Epithelial cell of proximal tubule (primary cell): ENCODE results near the gene GREB1. TPM values are rescaled to one million over a fixed set of nuclear protein-coding genes. Genes with fewer than 3 reads are reported as not detected.

Experiments used
- DNase-seq: peaks from one replicate; pipeline ENCODE4 v3.0.0-alpha.2; 2011; ENCODE audit warnings: low read depth
- H3K4me3 ChIP-seq: 2 replicates; pipeline ENCODE4 v1.5.1; 2011; ENCODE audit warnings: low read depth, mild to moderate bottlenecking, low read length
- CTCF ChIP-seq: conservative IDR thresholded peaks from 2 replicates; pipeline ENCODE4 v1.5.1; 2012; ENCODE audit warnings: low read depth, mild to moderate bottlenecking, low read length
- total RNA-seq: library from RNA; depleted of rRNA; stranded (reverse); fragments of >200 nt; gene quantifications from 2 replicates; pipeline ENCODE4 v1.2.3, GENCODE V29; 2015

Gene GREB1
- total RNA-seq, 1 donor from 2014 or later, result 0.12 TPM

DNA sequence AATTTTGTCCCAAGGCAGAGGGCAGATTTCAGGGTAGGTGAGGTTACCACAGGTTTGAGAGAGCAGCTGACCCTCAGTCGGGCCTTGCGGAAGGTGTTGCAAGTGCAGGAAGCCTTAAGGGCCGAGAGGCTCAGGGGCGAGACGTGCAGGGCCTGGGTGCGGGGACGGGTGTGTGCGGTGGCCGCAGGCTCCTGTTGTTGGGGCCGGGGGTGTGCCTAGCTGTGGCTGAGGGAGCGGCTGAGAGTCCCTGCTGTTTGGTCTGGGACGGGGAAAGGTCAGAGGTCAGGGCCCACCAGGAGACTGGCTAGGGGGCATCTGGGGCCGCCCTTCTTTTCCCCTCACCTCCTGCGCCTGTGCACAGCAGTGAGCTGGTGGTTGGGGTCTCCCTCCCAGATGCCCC is 83.7 kb downstream of the GREB1 start:
- TF ChIP-seq CTCF, result no peak
- no peak overlapping the region for H3K4me3 ChIP-seq
- DNase-seq, result no peak

DNA sequence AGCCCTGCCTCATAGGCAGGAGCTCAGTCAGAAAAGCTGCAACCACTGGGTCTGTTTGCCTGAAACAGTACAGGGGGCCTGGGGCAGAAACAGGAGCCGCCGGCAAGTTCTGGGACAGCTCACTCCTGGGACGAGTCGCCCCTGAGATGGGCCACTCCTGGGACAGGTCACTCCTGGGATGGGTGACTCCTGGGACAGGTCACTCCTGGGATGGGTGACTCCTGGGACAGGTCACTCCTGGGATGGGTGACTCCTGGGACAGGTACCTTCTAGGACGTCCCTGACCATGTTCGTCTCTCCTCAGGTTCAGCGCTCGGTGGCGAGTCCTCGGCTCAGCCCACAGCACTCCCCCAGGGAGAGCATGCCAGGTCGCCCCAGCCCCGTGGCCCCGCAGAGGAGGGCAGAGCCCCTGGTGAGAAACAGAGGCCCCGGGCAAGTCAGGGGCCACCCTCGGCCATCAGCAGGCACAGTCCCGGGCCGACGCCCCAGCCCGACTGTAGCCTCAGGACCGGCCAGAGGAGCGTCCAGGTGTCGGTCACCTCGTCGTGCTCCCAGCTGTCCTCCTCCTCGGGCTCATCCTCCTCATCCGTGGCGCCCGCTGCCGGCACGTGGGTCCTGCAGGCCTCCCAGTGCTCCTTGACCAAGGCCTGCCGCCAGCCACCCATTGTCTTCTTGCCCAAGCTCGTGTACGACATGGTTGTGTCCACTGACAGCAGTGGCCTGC is 84.3 kb downstream of the GREB1 start:
- DNase-seq, result no peak
- no peak for TF ChIP-seq CTCF
- H3K4me3 ChIP-seq, result no peak overlapping the region

DNA sequence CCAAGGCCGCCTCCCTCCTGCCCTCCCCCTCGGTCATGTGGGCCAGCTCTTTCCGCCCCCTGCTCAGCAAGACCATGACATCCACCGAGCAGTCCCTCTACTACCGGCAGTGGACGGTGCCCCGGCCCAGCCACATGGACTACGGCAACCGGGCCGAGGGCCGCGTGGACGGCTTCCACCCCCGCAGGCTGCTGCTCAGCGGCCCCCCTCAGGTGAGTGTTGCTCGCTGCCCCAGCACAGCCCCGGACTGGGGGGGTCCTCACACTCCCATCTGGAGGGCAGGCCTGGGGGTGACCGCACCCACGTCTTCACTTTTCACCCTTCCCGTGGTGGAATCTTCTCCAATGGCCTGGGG is 84.8 kb downstream of the GREB1 start:
- no peak for TF ChIP-seq CTCF
- no peak overlapping the region for H3K4me3 ChIP-seq
- DNase-seq, result no peak

- DNase-seq, result no peak
- TF ChIP-seq CTCF, result no peak
- no peak overlapping the region for H3K4me3 ChIP-seq
Observed at GRCh38 chr2:11621410-11621809, 87.6 kb downstream of the GREB1 start.

GRCh38 chr2:11622611-11623010 is 88.8 kb downstream of the GREB1 start:
- TF ChIP-seq CTCF, result no peak
- no peak for DNase-seq

DNA sequence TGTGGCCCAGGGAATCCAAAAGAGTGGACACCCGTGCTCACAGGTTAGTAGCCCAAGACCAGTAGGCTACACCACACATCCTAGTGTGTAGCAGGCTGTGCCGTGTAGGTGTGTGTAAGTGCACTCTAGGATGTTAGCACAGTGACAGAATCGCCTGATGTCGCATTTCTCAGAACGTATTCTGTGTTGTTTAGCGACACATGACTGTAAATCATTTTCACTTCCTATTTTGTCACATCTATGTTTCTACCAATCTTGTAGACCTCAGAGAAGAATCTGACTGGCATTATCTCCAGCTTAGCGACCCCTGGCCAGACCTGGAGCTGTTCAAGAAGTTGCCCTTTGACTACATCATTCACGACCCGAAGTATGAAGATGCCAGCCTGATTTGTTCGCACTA is 91.0 kb downstream of the GREB1 start:
- no peak for DNase-seq
- no peak overlapping the region for H3K4me3 ChIP-seq
- no peak for TF ChIP-seq CTCF

More at GRCh38 chr2:11622611-11623010, 88.8 kb downstream of the GREB1 start:
- no peak overlapping the region for H3K4me3 ChIP-seq

GRCh38 chr2:11625671-11626070 is 91.8 kb downstream of the GREB1 start:
- no peak for DNase-seq
- H3K4me3 ChIP-seq, result no peak overlapping the region
- TF ChIP-seq CTCF, result no peak
